NCI-H1417 (cell line): ENCODE results near the gene C15orf62.
A peak's percentile ranks its signal among the peaks of the same experiment; 100 is the strongest.

Experiments
- DNase-seq, 3 experiments: peaks; one replicate each; lab custom pipeline; 2025; lab: John Stamatoyannopoulos, UW

The C15orf62 gene

GRCh38 chr15:40769274-40770146 lies at the start of gene C15orf62:
Gene C15orf62 (plus strand): TSS chr15:40769980. CDS start chr15:40770496, 516 bp downstream.
- DNase-seq: peak; percentile 27 to 72 (median 47)

GRCh38 chr15:40721701-40722100 lies 48.1 kb upstream of the C15orf62 start:
- no peak for DNase-seq

- no peak for DNase-seq
These were observed 47.4 kb upstream of the C15orf62 start for GRCh38 chr15:40722354-40722753.

- no peak for DNase-seq
These were observed 46.8 kb upstream of the C15orf62 start for GRCh38 chr15:40722934-40723333.

GRCh38 chr15:40723919-40724318 lies 45.9 kb upstream of the C15orf62 start:
- no peak for DNase-seq

- DNase-seq: no peak
These were observed 38.7 kb upstream of the C15orf62 start for GRCh38 chr15:40731034-40731433.

- no peak for DNase-seq
These were observed 33.2 kb upstream of the C15orf62 start for GRCh38 chr15:40736575-40736974.

- no peak for DNase-seq
These were observed 32.7 kb upstream of the C15orf62 start for GRCh38 chr15:40737048-40737447.

- DNase-seq: no peak
These were observed 30.7 kb upstream of the C15orf62 start for GRCh38 chr15:40739047-40739446.

- no peak for DNase-seq
These were observed 29.9 kb upstream of the C15orf62 start for GRCh38 chr15:40739854-40740253.

- no peak for DNase-seq
These were observed 26.3 kb upstream of the C15orf62 start for GRCh38 chr15:40743485-40743901.

GRCh38 chr15:40743921-40744814 lies 25.6 kb upstream of the C15orf62 start:
- DNase-seq: no peak

GRCh38 chr15:40744815-40745152 lies 25.0 kb upstream of the C15orf62 start:
- DNase-seq: no peak

GRCh38 chr15:40746916-40747418 lies 22.8 kb upstream of the C15orf62 start:
- DNase-seq: peak in 1 of 3 experiments; percentile 15

- DNase-seq: no peak
These were observed 21.8 kb upstream of the C15orf62 start for GRCh38 chr15:40747685-40748631.

- DNase-seq: no peak
These were observed 20.6 kb upstream of the C15orf62 start for GRCh38 chr15:40749151-40749630.

- DNase-seq: no peak
These were observed 18.9 kb upstream of the C15orf62 start for GRCh38 chr15:40750885-40751284.

- DNase-seq: no peak
These were observed 18.0 kb upstream of the C15orf62 start for GRCh38 chr15:40751745-40752144.

GRCh38 chr15:40754574-40754882 lies 15.3 kb upstream of the C15orf62 start:
- DNase-seq: peak in 1 of 3 experiments; percentile 43

- peak; percentile 89 to 93 (median 90) for DNase-seq
These were observed 14.6 kb upstream of the C15orf62 start, which contains the start of gene RMDN3 for GRCh38 chr15:40754883-40755811. Gene RMDN3 (minus strand): TSS chr15:40755254. CDS start chr15:40754783, 471 bp downstream.
